ENCODE data around the gene SORCS2. TPM values are rescaled to one million over a fixed set of nuclear protein-coding genes. Genes with fewer than 3 reads are reported as not detected.

Gene SORCS2
- total RNA-seq, 2 experiments from 2014 or later = 0.07 TPM

DNA sequence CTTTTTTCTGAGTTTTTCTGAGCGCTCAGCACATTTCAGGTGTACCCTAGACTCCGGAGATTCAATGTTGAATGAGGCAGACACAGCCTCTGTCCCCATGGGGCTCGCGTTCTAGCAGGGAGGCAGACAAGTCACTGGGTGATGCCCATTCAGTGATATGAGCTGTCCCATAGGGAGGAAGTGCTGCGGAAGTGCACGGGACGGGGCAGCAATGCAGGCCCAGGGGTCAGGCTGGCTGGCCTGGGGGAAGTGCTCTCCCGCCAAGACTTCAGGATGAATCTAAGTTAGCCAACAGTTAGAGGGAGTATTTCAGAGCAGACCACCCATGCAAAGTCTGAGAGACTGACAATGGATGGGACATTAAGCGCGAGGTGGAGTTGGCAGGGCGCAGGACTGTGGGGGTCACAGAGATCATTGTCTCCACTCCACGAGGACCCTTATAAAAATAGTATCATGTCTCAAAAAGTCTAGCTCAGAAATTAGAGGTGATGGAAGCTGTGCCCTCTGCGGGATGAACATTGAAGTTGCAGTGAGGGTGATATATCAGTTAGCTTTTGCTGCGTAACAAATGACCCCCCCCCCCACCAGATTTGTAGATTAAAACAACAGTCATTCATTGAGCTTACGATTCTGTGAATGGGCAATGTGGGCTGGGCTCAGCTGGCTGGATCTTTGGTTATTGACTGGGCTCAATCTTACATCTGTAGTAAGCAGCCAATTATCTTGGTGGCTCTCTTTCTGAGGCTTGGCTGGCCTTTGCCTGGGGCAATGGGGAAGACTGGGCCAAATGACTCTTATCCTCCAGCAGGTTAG lies 226.0 kb downstream of the SORCS2 start:
- DNase-seq = peak; percentile 0
- Mint-ChIP-seq H3K27ac (no peak overlapping the region), H3K27me3 (peaks cover 20% of the 10 kb centered on the region), H3K9me3 (peaks cover 15% of the 10 kb centered on the region), H3K36me3 (no peaks in the 10 kb centered on the region), H3K4me1 (ENCODE audit: low read depth) (no peaks in the 10 kb centered on the region), H3K4me3 (no peak overlapping the region)
- POLR2A ChIA-PET = no interaction called here
- CTCF ChIA-PET = no interaction called here
- intact Hi-C loops (cut with micrococcal nuclease) = no loop called here

DNA sequence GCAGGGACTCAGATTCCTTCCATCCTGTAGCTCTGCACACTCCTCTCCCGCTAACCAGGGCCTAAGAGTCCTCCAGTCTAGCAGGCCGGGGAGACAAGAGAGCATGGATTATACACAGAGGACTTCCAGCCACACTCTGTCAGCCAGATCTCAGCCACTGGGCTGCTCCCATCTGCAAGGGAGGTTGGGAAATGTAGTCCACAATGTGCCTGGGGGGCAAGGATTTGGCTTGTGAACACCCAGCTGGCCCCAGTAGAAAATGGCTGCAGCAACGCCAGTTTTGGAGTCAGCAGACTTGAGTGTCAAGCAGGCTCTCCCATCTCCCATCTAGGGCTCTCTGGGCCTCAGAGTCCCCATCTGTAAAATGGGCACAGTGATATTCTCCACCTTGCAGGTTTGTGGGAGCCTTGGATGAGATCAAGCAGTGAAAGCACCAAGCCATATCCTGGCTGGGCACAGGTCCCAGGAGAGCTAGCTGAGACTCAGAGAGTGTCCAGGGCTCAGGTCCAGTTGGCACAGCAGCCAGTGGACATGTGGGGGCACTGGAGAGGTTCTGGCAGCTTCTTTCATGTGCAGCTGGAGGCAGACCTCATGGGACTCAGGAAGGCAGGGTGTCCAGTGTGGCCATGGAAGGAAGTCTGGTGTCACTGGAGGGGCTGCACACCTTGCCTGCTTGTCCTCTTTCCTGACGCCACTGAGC lies 227.8 kb downstream of the SORCS2 start:
- POLR2A ChIA-PET = no interaction called here
- H3K27ac Mint-ChIP-seq = no peak overlapping the region
- peaks cover 11% of the 10 kb centered on the region for H3K27me3 Mint-ChIP-seq
- no peaks in the 10 kb centered on the region for H3K36me3 Mint-ChIP-seq
- intact Hi-C loops (cut with micrococcal nuclease) = no loop called here
- H3K9me3 Mint-ChIP-seq = peaks cover 15% of the 10 kb centered on the region
- H3K4me1 Mint-ChIP-seq (ENCODE audit: low read depth) = no peaks in the 10 kb centered on the region
- peak; percentile 3 for DNase-seq
- CTCF ChIA-PET = no interaction called here
- no peak overlapping the region for H3K4me3 Mint-ChIP-seq

DNA sequence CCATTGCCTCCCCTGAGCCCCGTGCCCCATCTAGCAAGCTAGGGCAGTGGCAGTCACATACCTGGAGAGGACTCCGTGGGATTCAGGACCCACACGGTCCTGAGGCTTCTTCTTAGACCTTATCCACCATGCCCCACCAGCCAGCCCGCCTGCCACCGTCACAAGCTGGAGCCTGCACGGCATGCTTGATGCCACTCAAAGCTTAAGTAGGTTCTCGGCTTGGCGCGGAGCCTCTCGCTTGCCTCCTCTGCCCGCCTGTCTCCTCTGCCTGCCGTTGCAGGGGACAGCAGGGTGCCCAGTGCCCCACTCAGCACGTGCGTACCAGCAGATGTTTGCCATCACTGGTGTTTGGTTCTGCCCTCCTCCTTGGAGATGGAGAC lies 228.3 kb downstream of the SORCS2 start:
- Mint-ChIP-seq H3K27me3 (peaks cover 10% of the 10 kb centered on the region), H3K27ac (no peak overlapping the region), H3K4me3 (no peak overlapping the region), H3K36me3 (no peaks in the 10 kb centered on the region), H3K4me1 (ENCODE audit: low read depth) (no peaks in the 10 kb centered on the region), H3K9me3 (peaks cover 15% of the 10 kb centered on the region)
- ChIA-PET POLR2A (no interaction called here), CTCF (no interaction called here)
- peak; percentile 3 for DNase-seq
- intact Hi-C loops (cut with micrococcal nuclease) = no loop called here

- peaks cover 4% of the 10 kb centered on the region for H3K27me3 Mint-ChIP-seq
- ChIA-PET CTCF (no interaction called here), POLR2A (no interaction called here)
- H3K36me3 Mint-ChIP-seq = no peaks in the 10 kb centered on the region
- intact Hi-C loops (cut with micrococcal nuclease) = no loop called here
- DNase-seq = no peak
- H3K4me3 Mint-ChIP-seq = no peak overlapping the region
- no peaks in the 10 kb centered on the region for H3K4me1 Mint-ChIP-seq (ENCODE audit: low read depth)
- peaks cover 13% of the 10 kb centered on the region for H3K9me3 Mint-ChIP-seq
- no peak overlapping the region for H3K27ac Mint-ChIP-seq
Observed at GRCh38 chr4:7421356-7422150, 229.2 kb downstream of the SORCS2 start.

GRCh38 chr4:7422151-7422897 lies 230.0 kb downstream of the SORCS2 start:
- Mint-ChIP-seq H3K4me1 (ENCODE audit: low read depth) (no peaks in the 10 kb centered on the region), H3K4me3 (no peak overlapping the region), H3K36me3 (no peaks in the 10 kb centered on the region), H3K27me3 (no peaks in the 10 kb centered on the region), H3K9me3 (peaks cover 10% of the 10 kb centered on the region), H3K27ac (no peak overlapping the region)
- CTCF ChIA-PET = no interaction called here
- no peak for DNase-seq
- intact Hi-C loops (cut with micrococcal nuclease) = no loop called here
- POLR2A ChIA-PET = no interaction called here

DNA sequence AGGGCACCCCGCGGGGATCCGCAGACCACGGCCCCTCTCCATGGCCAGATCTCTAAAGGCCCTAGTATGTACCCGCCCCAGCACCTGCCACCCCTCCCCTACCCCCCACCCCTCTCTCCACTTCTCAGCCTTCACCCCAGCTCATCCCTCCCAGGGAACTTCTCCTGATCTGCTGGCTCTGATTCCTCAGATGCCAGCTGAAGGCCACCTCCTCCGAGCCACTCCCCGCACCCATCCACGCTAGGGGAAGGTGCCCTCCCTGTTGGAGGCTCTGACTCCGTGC lies 230.5 kb downstream of the SORCS2 start:
- Mint-ChIP-seq H3K4me3 (no peak overlapping the region), H3K9me3 (peaks cover 10% of the 10 kb centered on the region), H3K4me1 (ENCODE audit: low read depth) (no peaks in the 10 kb centered on the region), H3K27ac (no peak overlapping the region), H3K27me3 (peaks cover 1% of the 10 kb centered on the region), H3K36me3 (no peaks in the 10 kb centered on the region)
- intact Hi-C loops (cut with micrococcal nuclease) = no loop called here
- ChIA-PET CTCF (no interaction called here), POLR2A (no interaction called here)
- DNase-seq = no peak

DNA sequence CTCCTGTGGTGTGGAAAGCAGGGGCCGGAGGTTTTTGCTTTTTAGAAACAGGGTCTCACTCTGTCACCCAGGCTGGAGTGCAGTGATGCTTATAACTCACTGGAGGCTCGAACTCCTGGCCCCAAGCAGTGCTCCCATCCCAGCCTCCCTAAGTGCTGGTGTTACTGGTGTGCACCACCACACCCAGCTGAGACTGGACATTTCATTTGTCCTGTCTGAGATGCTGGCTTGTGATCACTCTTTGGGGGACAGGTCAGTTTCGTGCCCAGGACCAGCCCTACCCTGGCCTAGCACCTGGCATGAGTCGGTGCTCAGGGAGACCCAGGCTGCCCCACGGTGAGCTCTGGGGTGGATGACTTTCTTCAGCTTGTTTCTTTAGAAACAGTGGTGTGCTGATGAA lies 231.1 kb downstream of the SORCS2 start:
- ChIA-PET POLR2A (no interaction called here), CTCF (no interaction called here)
- H3K27ac Mint-ChIP-seq = no peak overlapping the region
- H3K27me3 Mint-ChIP-seq = peaks cover 1% of the 10 kb centered on the region
- H3K4me1 Mint-ChIP-seq (ENCODE audit: low read depth) = no peaks in the 10 kb centered on the region
- no peaks in the 10 kb centered on the region for H3K36me3 Mint-ChIP-seq
- no peak for DNase-seq
- no peak overlapping the region for H3K4me3 Mint-ChIP-seq
- intact Hi-C loops (cut with micrococcal nuclease) = no loop called here
- H3K9me3 Mint-ChIP-seq = peaks cover 4% of the 10 kb centered on the region

DNA sequence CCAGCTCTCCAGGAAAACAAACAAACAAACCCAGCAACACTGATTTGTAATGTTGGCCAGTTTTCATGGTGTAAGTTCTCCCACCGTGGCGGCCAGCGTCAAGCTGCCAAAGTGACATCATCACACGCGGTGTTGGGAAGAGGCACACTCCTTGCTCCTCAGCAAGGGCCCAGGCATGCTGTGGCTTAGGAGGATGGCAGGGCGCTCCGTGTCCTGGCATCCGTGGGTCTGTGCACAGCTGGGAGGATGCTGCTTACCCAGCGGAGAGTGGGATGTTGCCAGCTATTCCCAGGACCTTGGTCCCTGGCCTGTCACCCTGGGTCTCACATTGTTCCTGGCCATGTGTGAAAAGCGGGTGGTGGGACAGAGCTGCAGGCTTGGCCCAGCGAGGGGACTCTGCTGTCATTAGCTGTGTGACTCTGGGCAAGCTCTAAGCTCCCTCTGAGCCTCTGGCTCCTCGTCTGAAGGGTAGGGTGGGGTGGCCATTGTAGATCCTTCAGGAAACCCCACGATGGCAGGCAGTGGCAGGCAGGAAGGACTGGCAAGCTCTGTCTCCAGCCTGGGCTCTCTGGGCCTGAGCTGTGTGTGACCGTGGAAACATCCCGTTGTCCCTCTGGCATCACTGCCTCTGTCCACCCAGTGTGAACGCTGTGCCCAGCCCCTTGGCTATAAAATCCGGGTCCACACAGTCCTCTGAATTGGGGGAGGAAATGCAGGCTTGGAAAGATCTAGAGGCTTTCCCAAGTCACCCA lies 231.6 kb downstream of the SORCS2 start:
- ChIA-PET CTCF (no interaction called here), POLR2A (no interaction called here)
- Mint-ChIP-seq H3K27ac (no peak overlapping the region), H3K36me3 (no peaks in the 10 kb centered on the region), H3K4me3 (no peak overlapping the region), H3K27me3 (peaks cover 1% of the 10 kb centered on the region), H3K9me3 (no peaks in the 10 kb centered on the region), H3K4me1 (ENCODE audit: low read depth) (no peaks in the 10 kb centered on the region)
- no peak for DNase-seq
- intact Hi-C loops (cut with micrococcal nuclease) = no loop called here

DNA sequence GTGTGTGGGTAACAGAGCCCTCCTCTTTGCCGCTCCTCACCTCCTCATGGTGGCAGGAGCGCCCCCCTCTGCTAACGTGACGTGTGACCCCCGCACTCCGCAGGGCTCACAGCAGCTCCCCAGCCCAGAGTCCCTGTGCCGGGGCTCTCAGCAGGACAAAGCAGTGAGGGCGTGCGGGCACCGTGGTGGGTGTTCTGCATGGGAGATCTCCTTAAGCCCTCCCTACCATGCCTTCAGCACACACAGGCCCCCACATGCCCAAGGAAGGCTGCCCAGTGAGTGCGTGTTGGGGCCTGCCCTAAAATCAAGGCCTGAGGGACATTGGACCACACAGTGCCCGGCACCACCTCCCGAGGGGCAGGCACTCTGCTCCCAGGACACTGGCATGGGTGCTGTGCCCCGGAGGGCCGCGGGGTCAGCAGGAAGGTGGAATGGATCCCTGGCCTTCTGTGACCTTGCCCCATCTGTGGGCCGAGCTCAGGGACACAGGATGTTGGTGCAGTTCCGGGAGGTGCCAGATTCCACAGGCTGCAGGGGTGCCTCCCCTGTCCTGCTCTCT lies 232.3 kb downstream of the SORCS2 start:
- intact Hi-C loops (cut with micrococcal nuclease) = no loop called here
- no peaks in the 10 kb centered on the region for H3K36me3 Mint-ChIP-seq
- H3K27ac Mint-ChIP-seq = no peak overlapping the region
- ChIA-PET POLR2A (no interaction called here), CTCF (no interaction called here)
- H3K4me3 Mint-ChIP-seq = no peak overlapping the region
- no peaks in the 10 kb centered on the region for H3K4me1 Mint-ChIP-seq (ENCODE audit: low read depth)
- no peaks in the 10 kb centered on the region for H3K9me3 Mint-ChIP-seq
- H3K27me3 Mint-ChIP-seq = peaks cover 1% of the 10 kb centered on the region
- no peak for DNase-seq

DNA sequence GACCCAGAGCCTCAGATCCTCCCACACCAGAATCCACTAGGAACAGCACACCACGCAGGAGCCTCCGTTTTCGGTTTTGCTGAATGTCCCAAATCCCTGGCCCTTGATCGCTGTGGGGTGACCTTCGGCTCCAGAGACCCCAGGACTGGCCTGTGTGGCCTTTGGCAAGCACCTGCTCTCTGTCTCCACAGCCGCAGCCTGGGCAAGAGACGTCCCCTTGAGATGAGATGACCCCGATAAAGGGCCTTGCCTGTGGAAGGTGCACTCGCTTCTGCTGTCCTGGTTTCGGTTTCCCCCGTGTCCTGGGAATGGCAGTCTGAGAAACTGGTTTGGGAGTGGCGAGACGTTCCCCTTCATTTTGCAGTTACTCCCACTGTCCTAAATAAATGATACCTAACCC lies 232.8 kb downstream of the SORCS2 start:
- H3K27me3 Mint-ChIP-seq = peaks cover 1% of the 10 kb centered on the region
- no peak for DNase-seq
- no peak overlapping the region for H3K27ac Mint-ChIP-seq
- intact Hi-C loops (cut with micrococcal nuclease) = no loop called here
- no peak overlapping the region for H3K4me3 Mint-ChIP-seq
- ChIA-PET CTCF (no interaction called here), POLR2A (no interaction called here)
- H3K9me3 Mint-ChIP-seq = no peaks in the 10 kb centered on the region
- no peaks in the 10 kb centered on the region for H3K36me3 Mint-ChIP-seq
- H3K4me1 Mint-ChIP-seq (ENCODE audit: low read depth) = no peaks in the 10 kb centered on the region

DNA sequence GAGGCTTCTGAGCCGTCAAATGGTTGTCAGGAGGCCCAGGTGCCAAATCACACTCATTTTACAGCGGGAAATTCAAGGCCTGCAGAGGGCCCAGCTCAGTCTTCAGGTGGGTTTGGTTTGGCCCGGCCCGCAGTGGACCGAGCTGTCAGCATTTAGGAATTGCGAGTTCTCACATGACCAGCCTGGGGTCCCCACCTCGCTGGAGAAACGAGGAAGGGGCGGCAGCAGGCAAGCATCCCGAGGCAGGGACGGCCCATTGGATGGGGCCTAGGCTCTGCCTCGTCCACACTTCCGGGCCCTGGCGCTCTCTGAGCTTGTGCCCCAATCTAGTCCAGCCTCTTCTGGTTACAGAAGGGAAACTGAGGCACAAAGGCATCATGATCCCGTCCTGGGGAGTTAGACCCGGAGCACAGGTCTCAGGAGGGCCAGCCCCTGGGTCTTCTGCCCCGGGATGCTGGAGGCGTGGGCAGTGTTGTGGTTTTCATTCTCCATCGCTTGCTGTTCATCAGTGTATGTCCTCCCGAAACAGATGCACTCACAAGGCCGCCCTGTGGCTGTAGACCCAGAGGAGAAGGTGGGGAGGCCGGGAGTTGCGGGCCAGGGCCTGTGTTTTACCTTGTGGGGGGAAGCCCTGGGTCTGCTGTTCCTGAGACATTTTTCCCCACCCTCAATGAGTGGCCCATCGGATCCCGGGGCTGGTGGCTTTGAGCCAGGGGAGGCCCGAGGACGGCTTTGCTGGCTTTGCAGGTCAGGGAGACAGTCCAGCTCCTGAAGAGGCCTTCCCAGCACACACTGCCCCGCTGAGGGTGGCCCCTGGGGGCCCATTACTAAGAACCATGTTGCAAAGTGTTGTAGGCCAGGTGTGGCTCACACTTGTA lies 233.5 kb downstream of the SORCS2 start:
- Mint-ChIP-seq H3K9me3 (no peaks in the 10 kb centered on the region), H3K4me1 (ENCODE audit: low read depth) (no peaks in the 10 kb centered on the region), H3K27me3 (peaks cover 1% of the 10 kb centered on the region), H3K27ac (no peak overlapping the region), H3K4me3 (no peak overlapping the region), H3K36me3 (no peaks in the 10 kb centered on the region)
- intact Hi-C loops (cut with micrococcal nuclease) = no loop called here
- ChIA-PET POLR2A (no interaction called here), CTCF (no interaction called here)
- DNase-seq = no peak

Data from activated CD4-positive, alpha-beta memory T cell treated with anti-CD3 and anti-CD28 coated beads for 36 hours (primary cell).